Inferior parietal cortex (tissue), 1 donor: ENCODE results near the gene HELZ.
"Not testable (repeated sequence)": the region's sequence is repeated elsewhere in the genome, so short reads cannot be mapped to it uniquely, and the experiment has no call there.

ENCODE experiments used
- DNase-seq: peaks from one replicate; pipeline ENCODE4 v3.0.0-alpha.2; 2016; ENCODE audit errors: extremely low spot score

HELZ gene

DNA sequence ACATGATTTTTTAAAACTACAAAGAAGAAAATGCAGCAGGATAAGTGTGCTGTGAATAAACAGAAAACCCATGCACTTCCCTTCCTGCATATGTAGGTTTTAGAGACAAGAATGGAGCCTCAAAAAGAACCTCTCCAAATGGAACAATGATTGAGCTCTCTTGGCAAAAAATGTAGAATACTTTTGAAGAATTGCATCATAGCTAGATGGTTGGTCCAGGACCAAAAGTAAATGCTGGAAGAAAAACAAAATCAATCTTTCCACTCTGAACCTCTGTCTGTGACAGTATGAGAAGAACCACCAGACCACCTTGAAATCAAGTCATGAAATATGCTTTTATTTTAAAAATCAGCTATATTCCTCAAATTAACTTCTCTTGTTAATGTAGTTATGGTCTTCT, 17.5 kb downstream of the HELZ start:
- DNase-seq = no peak

DNA sequence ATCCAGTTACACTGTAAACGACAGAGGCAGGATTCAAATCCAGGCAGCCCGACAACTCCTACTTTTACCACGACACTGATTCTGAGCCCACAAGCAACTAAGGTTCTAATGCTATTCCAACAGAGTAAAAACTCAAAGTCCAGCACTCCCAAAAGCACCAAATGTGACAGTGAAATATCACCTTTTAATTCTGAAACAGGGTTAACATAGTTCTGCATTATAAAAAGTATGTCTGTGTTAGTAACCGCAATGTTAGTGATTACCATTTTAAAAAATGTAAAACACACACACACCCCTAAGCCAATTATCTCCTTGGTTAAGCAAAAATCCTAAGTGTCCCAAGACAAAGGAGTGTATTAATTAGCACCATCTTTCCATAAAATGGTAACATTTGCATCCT, 19.7 kb downstream of the HELZ start:
- no peak for DNase-seq

DNA sequence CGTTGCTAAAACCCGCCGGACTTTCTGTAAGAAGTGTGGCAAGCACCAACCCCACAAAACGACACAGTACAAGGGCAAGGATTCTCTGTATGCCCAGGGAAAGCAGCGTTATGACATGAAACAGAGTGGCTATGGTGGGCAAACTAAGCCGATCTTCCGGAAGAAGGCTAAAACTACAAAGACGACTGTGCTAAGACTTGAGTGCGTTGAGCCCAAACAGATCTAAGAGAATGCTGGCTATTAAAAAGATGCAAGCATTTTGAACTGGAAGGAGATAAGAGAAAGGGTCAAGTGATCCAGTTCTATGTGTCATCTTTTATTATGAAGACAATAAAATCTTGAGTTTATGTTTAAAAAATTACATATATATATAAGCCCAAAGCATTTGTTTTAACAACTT, 20.3 kb downstream of the HELZ start:
- DNase-seq = no peak

DNA sequence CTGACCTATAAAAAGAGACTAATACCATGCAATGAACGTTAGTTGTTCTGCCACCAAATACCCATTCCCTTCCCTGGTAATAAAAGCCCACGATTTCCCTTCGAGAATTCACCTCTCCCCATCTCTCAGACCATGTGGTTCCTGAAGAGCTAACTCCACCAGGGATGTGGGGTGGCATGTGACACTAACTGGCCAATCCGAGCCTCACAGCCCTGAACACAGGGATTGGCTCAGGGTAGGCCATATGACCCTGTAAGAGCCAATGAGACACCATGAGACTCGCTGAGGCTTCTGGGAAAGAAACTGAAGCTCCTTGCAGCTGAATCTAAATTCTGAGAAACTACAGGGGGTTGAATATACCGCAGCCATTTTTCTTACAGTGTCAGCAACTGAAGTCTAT, 21.1 kb downstream of the HELZ start:
- DNase-seq = no peak

DNA sequence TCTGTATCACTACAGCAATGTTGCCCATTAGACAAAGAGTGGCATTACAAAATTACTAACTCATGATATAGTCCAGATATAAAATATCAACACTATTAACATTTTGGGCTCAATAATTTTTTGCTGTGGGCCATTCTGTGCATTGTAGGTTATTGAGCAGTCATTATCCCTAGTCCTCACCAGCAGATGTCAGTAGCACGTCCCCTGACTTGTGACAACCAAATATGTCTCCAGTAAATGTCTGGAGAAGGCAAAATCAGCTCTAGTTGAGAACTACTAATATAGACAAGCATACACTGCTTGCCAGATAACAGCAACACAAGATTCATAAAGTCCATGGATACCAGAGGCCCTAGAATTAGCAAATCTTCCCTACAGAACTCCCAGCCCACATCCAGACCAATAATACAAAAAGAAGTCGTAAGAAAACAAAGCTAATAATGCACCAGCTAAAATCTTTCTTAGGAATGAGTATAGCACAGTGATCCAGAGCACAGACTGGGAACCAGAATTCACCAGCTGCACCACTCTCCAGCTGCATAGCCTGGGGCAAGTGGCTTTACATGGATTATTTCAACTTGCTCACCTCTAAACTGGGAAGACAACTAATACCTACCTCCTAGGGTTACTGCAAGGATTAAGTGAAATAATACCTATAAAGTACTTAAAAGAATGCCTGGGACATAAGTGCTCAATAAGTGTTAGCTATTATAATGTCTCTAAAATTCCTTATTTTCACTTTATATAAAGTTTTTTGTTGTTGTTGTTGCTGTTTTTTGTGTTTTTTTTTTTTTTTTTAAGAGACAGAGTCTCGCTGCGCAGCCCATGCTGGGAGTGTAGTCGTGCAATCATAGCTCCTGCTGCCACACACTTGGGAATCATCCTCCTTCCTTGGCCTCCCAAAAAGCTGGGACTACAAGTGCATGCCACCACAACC, 23.7 kb downstream of the HELZ start:
- DNase-seq = no peak

DNA sequence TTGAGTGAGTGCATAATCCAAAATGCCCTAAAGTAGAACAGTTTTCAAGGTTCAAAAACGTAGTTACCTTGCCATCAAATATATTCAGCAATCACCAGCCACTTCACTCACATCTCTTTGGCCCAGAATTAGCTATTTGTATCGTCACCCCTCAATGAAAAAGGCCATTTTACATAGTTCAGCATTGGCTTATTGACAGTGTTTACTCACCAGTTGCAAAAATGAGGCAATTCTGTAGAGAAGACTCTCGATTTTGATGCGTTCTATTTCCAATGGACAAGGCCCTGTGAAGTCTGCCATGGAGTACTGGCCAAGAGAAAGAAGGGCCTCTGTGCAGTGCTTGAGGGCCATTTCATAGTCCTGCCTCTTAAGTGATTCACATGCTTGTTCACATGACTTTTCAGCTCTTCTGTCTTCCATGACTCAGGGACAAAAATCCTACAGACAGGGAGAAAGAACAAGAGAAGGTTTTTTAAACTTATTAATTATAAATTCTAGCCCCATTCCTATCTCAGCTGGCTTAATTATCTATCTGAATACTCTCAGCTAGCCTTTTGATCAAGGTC, 26.5 kb downstream of the HELZ start:
- peak; percentile 15 for DNase-seq

DNA sequence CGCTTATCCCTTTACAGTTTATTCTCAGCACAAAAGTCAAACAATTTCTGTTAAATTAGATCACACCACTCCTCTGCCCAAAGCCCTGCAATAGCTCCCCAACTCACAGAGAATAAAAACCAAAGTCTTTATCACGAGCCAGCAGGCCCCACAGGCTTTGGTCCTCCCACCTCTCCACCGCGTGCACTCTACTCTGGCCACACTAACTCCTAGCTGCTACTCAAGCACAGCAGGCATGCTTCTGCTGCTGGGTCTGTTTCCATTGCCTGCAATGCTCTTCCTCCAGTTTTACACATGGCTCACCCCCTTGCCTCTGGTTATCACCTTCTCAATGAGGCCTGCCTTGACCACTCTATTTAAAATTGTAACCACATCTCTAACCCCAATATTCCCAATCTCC, 27.6 kb downstream of the HELZ start:
- no peak for DNase-seq

DNA sequence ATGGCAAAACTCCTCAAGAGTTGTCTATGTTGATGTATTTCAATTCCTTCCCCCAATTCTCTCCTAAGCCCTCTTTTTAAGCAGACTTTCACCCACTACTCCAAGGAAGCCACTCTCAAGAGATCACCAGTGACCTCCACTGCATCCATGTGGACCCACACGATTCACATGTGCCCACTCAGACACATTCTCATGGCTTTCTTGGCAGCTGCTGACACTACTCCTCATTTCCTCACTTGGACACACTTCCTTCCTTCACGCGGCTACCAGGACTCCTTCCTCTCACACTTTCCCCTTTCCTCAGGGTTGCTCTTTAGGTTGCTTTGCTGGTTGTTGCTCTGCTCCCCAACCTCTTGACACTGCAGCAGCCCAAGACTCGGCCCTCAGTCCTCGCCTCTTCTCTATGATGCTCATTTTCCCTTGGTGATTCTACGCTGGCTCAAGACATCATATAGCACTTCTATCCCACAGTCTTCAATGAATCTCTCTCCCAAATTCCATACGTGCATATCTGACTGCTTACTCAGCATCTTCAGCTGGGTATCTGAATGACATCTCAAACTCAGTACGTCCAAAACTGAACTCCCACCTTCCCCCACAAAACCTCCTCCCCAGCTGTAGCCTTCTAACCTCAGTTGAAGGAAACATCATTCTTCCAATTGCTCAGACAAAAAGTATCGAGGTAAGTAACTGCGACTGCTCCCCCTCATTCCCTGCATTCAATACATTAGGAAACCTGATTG, 28.2 kb downstream of the HELZ start:
- no peak for DNase-seq

DNA sequence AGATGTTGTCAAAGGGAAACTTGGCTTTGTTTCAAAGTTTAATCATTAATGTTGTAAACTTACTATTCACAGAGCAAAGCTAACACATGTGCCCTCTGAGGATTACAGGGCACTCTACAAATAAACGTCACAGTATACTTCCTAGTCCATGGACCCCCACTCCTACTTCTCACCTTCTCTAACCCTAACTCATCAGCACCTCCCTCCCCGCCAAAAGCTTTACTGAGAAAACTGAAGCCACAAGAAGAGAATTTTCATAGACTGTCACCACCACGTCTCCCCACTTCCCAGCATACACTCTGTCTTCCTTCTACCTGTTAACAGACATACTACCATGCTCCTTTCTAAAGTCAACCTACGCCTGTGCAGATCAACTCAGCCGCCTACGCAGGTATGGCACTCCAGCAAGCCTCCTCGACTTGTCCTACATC, 29.0 kb downstream of the HELZ start:
- DNase-seq = no peak

DNA sequence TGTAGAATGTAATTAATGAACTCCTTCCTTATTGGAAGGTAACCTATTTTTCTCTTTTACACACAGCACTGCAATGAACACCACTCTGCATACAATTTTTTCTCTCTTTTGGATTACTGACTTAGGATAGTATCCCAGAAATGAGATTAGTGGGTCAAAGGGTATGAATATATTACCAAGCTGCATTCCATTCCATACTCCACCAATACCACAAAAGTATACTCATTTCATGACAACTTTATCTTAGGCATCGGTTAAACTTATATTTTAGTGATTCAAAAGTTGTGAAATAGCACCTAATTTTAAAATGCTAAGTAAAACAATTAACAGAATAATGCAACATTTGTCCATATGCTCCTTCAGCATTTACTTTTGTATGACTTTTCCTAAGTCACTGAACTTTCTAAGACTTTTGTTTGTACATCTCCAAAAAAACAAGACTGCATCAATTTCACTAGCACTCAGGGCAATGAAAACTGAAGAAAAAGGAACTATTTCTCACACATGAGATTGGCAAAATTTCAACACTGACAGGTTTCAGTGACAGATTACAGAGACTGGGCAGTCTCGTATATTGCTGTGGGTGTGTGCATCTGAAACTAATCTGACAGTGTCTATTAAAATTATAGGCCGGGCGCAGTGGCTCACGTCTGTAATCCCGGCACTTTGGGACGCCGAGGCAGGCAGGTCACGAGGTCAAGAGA, 32.1 kb downstream of the HELZ start:
- no peak for DNase-seq

DNA sequence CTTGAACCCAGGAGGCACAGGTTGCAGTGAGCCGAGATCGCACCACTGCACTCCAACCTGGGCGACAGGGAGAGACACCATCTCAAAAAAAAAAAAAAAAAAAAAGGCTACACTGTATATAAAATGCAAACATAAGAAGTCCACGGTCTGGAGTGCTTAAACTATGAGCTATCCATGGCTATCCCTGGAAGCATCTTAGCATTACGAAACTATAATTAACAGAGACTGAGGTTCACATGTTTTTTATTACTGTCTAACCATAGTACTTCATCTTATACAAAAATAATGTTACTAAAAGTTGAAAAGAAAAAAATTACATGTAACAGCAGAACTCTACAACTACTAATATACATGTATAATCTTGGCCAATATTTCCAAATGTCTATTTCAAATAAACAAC, 32.8 kb downstream of the HELZ start:
- no peak for DNase-seq

DNA sequence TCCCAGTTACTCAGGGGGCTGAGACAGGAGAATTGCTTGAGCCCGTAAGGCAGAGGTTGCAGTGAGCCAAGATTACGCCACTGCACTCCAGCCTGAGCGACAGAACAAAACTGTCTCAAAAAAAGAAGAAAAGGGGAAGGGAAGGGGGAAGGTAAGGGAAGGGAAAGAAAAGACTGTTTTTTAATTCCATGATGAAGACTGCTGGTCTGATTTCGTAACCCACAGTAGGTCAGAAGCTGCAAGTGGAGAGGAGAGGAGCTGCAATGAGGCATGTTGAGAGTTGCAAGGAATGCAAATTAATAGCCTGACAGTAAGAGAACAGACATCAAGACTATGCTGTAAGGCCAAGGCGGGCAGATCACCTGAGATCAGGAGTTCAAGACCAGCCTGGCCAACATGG, 33.3 kb downstream of the HELZ start:
- DNase-seq = no peak

DNA sequence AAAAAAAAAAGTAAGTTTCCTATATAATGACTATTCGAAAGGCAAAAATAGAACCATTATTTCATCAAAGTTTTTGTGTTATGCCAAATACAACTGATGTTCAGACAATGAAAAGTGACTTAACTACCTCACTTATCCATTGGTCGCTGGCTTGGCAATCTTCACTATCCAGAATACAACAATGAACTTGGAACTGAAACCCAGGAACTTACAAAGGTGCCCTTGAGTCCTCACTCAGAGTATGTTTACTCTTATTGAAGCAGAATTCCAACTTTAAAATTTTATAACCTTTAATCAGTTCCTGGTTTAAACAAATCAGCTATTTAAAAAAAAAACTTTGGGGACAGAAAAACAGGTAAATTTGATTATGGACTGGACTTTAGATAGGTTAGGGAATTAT, 34.1 kb downstream of the HELZ start:
- no peak for DNase-seq

DNA sequence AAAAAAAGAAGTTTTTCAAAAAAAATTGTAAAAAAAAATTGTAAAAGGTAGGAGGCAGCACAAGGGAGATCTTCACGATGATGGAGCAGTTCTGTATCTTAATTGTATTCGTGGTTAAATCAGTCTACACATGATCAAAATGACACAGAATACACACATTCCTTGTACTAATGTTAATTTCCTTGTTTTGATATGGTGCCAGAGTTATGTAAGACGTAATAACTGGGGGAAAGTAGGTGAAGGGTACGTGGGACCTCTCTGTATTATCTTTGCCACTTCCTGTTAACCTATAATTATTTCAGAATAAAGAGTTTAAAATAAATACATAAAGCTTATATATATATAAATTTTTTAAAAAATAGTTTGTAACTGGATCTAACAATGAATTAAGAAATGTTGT, 36.8 kb downstream of the HELZ start:
- no peak for DNase-seq

DNA sequence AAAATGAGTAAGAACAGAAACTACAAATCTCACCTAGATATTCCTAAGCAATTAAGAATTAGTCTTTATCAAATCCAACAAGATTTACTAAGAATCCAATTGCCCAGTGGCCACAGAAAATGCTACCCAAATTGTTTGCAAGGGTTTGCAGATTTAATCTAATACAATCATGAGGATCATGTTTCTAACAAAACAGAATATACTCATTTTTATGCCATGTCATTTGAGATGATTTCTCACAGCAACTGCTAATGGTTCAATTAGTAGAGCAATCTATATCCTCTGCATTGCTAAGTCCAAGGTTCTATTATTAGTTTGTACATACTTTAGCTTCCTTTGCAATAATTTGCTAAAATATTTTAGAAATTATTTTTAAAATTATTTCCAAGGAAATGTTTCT, 41.2 kb downstream of the HELZ start:
- no peak for DNase-seq

DNA sequence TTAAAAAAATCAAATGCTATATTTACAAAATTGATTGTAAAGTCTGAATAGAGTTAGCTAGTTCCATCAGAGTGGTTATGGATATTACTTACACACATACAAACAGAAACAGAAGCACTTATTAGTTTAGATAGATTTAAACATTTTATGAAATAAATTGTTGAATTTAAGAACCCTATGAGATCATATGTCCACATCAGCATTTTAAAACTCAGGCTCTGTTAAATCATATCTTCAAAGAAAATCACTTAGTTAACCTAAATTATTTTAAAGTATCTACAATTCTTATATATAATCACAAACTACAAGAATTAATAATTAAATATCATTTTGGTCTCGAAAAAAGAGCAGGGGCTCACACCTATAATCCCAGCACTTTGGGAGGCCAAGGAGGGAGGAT, 42.5 kb downstream of the HELZ start:
- DNase-seq = no peak

DNA sequence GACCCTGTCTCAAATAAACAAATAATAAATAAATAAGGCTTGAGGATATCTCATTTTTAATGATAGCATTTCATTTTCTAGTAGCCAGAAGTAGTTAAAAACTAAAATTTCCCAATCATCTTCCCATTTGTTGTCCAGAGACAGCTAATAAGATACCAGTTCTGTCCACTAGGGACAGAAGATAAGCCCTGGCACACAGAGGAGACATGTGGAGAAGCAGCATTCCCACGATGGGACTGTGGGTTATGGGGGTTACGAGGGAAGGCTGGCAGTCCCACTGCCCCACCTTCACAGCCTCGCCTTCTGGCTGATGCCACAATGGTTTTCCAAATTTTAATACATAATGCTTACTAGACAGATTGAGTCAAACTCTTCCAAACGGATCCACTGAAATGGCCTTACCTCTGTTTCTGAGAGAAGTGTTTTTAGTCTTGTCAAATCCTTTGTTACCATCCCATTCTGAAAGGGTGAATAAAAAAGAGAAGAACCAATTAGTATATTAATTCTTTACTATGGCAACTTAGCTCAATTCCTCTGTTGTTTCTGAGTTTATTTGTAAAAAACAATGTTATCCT, 44.2 kb downstream of the HELZ start:
- no peak for DNase-seq

DNA sequence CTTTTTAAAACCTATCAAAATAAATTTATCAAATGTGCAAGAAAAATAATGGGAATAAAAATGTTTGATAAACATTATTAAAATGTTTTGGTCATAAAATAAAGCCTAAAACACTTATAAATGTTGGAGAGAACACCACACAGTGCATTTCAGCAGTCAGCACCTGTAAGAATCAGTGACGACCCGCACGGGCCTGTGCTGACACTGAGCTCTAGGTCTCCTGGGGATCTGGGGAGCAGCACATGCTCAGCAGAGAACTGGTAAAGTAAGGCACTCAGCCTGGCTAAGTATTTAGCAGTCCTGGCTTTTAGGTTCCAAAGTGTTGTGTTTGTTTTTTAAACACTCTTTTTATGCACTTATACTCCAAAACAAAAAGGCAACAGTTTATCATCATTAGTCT, 46.9 kb downstream of the HELZ start:
- DNase-seq = no peak

DNA sequence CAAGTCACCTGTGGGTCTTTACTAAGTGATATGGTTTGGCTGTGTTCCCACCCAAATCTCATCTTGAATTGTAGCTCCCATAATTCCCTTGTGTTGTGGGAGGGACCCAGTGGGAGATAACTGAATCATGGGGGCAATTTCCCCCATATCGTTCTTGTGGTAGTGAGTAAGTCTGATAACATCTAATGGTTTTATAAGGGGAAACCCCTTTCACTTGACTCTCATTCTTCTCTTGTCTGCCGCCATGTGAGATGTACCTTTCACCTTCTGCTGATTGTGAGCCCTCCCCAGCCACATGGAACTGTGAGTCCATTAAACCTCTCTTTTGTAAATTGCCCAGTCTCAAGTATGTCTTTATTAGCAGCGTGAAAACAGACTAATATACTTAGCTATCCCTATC, 48.0 kb downstream of the HELZ start:
- DNase-seq = not testable (repeated sequence)

DNA sequence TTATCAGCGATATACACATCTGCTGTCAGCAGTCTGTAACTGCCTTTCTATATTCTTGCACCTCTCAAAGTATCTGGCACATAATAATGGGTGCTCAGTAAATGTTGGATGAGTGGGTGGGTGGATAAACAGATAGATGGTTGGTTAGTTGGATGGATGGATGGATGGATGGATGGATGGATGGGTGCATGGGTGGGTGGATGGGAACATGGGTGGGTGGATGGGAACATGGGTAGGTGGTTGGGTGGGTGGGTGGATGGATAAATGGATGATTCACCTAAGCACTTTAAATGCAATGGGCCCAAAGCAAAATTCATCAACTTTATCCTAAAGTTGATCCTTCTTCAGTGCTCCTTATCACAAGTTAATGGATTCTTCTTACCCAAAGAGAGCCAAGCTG, 48.6 kb downstream of the HELZ start:
- DNase-seq = no peak

DNA sequence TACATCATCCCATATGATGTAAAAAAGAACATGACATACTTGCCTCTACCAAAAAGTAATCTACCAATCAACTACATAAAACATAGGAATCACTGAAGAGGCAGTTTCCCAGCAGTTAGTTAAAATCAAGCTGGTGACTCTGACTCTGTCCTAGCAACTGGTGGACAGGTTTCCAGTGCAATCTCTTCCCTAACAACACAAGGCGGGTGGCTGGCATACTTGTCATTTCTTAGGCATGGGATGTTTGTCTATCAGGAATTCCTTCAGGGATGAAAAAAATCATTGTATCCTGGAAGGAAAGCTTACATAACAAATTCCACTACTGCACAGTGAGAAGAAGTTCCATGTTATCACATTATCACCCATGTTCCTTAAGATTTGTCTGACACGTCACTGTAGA, 50.9 kb downstream of the HELZ start:
- DNase-seq = no peak

DNA sequence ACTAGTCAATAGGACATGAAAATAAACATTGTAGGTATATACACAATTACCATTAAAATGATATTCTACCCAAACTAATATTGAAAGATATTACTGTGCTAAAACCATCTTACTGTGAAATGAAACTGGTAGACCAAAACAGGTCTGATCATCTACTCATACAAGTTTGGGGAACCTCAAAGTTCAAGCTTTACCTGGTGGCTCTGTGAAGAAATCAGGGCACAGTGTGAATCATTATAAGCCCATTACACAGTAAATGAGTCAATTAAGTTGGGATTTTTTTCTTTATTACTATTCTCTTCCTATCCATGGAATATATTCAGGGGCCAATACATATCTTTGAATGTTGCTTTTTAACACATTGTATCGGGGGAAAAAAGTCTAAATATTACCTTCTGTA, 57.1 kb downstream of the HELZ start:
- DNase-seq = no peak
